Upper lobe of right lung (tissue), 1 donor: Measurements from ENCODE around the gene LILRA2. TPM values are rescaled to one million over a fixed set of nuclear protein-coding genes. Genes with fewer than 3 reads are reported as not detected.

Source experiments
- ATAC-seq: fragments of 200-7000 bp; cut with Tn5 transposase; one replicate; pipeline ENCODE4 v1.9.1; 2020; ENCODE audit warnings: mild to moderate bottlenecking, moderate library complexity
- DNase-seq: peaks from one replicate; pipeline ENCODE4 v3.0.0-alpha.2; 2020
- H3K27ac ChIP-seq: fragments of 200-600 bp; one replicate; pipeline ENCODE4 v1.8.0; 2022
- H3K27me3 ChIP-seq: fragments of 200-600 bp; one replicate; pipeline ENCODE4 v1.8.0; 2022; ENCODE audit warnings: mild to moderate bottlenecking
- H3K36me3 ChIP-seq: fragments of 200-600 bp; one replicate; pipeline ENCODE4 v1.8.0; 2022
- H3K4me1 ChIP-seq: fragments of 200-600 bp; one replicate; pipeline ENCODE4 v1.8.0; 2022
- H3K4me3 ChIP-seq: fragments of 200-600 bp; one replicate; pipeline ENCODE4 v1.8.0; 2022; ENCODE audit warnings: mild to moderate bottlenecking
- H3K9me3 ChIP-seq: fragments of 200-600 bp; one replicate; pipeline ENCODE4 v1.8.0; 2022
- intact Hi-C: fragments of 100-400 bp; cut with DNase I; formaldehyde crosslinking; loops from one replicate; pipeline ENCODE4 v1.11.0; 2022
- long read RNA-seq: library from polyadenylated mRNA; unstranded; transcript quantifications from one replicate; pipeline ENCODE4 v2.0.0, GENCODE V29; 2021
- total RNA-seq: library from RNA; stranded (reverse); fragmentation: NEBNext Ultra II Directional; extraction: Animal tissue kit (Norgen Biotek cat#: 25700); gene quantifications from one replicate; pipeline ENCODE4 v1.2.1, GENCODE V29; 2021
- TF ChIP-seq, protein P1 (sequence below): fragments of 200-600 bp; IDR thresholded peaks from one replicate; pipeline ENCODE4 v1.8.0; 2022; ENCODE audit warnings: antibody characterized with exemption
- donor health status: DM: no; HTN: yes; CAD: no; lungs with severe emphysema.

Gene LILRA2
- total RNA-seq, result 15.4 TPM
- long read RNA-seq, full-length matches to known transcripts, result 15 of 26 reads
- long read RNA-seq, partial matches to known transcripts, result 4 of 26 reads
- long read RNA-seq, other reads (novel, unspliced or antisense), result 7 of 26 reads

DNA sequence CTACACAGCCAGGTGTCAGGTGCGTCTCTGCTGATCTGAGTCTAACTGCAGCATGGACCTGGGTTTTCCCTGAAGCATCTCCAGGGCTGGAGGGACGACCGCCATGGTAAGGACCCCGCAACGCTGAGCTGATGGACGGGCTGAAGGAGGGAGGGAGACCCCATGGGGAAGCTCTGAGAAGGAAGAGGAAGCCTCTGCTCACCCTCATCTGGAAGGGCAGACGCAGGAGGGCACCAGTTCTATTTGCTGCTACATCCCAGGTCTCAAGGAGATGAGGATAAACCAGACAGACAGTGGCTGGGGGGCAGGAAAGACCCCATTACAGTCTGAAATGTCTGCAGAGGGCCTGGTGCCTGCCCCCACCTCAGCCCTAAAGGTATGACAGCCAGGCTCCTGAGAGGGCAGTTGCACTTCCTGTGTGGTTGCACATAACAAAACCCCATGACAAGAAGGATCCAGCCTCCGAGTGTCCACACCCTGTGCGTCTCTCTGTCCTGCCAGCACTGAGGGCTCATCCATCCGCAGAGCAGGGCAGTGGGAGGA is at the start of gene LILRA2:
Gene LILRA2 (plus strand): TSS at position 461 of the 543 bp plus-strand sequence. CDS start 89 bp downstream, outside the sequence.
- DNase-seq, result peak; percentile 66
- Histone ChIP-seq H3K36me3 (no peaks in the 10 kb centered on the region), H3K27ac (peak within 1 kb of the TSS; percentile 36), H3K27me3 (peaks cover 7% of the 10 kb centered on the region), H3K4me3 (peak within 1 kb of the TSS; percentile 25), H3K4me1 (no peaks in the 10 kb centered on the region), H3K9me3 (no peaks in the 10 kb centered on the region)
- peak; percentile 77 for ATAC-seq
- intact Hi-C loops, result no loop called here
- TF ChIP-seq, protein P1, sequence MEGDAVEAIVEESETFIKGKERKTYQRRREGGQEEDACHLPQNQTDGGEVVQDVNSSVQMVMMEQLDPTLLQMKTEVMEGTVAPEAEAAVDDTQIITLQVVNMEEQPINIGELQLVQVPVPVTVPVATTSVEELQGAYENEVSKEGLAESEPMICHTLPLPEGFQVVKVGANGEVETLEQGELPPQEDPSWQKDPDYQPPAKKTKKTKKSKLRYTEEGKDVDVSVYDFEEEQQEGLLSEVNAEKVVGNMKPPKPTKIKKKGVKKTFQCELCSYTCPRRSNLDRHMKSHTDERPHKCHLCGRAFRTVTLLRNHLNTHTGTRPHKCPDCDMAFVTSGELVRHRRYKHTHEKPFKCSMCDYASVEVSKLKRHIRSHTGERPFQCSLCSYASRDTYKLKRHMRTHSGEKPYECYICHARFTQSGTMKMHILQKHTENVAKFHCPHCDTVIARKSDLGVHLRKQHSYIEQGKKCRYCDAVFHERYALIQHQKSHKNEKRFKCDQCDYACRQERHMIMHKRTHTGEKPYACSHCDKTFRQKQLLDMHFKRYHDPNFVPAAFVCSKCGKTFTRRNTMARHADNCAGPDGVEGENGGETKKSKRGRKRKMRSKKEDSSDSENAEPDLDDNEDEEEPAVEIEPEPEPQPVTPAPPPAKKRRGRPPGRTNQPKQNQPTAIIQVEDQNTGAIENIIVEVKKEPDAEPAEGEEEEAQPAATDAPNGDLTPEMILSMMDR, result no peak

- ATAC-seq (no peak), DNase-seq (no peak)
- Histone ChIP-seq H3K4me1 (no peaks in the 10 kb centered on the region), H3K27ac (no peak overlapping the region), H3K36me3 (no peaks in the 10 kb centered on the region), H3K9me3 (no peaks in the 10 kb centered on the region), H3K4me3 (no peak overlapping the region), H3K27me3 (peaks cover 7% of the 10 kb centered on the region)
- intact Hi-C loops, result no loop called here
- TF ChIP-seq, protein P1, result no peak
Measured at GRCh38 chr19:54525636-54526035, 48.0 kb upstream of the LILRA2 start.

DNA sequence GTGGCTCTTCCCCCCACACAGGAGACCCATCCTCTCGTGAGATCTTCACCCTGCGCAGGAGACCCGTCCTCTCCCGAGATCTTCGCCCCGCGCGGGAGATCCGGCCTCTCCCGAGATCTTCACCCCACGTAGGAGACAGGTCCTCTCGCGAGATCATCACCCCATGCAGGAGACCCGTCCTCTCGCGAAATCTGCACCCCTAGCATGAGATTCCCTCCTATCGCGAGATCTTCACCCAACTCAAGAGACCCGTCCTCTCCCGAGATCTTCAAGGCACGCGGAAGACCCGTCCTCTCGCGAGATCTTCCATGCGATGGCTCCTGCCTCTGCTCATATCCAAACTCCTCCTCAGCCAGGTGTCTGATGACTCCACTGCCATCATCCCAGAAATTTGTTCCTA is 46.6 kb upstream of the LILRA2 start:
- TF ChIP-seq, protein P1, result no peak
- Histone ChIP-seq H3K4me3 (no peak overlapping the region), H3K4me1 (no peaks in the 10 kb centered on the region), H3K27me3 (peaks cover 8% of the 10 kb centered on the region), H3K27ac (no peak overlapping the region), H3K36me3 (no peaks in the 10 kb centered on the region), H3K9me3 (no peaks in the 10 kb centered on the region)
- DNase-seq, result no peak
- ATAC-seq, result no peak
- intact Hi-C loops, result no loop called here

DNA sequence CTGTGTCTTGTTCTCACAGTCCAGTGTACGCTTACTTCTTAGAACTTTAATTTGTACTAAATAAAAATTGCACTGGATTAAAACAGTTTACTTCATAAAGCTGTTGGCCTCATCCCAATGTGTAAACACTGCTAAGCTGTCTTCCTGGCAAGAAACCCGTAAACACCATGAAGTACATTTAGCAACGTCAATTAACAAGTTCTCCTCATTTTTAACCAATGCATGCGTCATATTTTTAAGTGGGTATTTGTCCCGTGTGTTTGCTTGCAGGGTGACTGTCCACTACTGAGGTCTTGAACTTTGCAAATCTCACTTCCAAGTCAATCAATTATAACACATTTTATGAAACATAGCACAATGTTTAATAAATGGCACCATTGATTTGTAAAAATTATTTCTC is 42.7 kb upstream of the LILRA2 start:
- Histone ChIP-seq H3K27ac (no peak overlapping the region), H3K4me3 (no peak overlapping the region), H3K9me3 (no peaks in the 10 kb centered on the region), H3K27me3 (peaks cover 35% of the 10 kb centered on the region), H3K4me1 (no peaks in the 10 kb centered on the region), H3K36me3 (no peaks in the 10 kb centered on the region)
- DNase-seq (no peak), ATAC-seq (no peak)
- TF ChIP-seq, protein P1, result no peak
- intact Hi-C loops, result no loop called here

- TF ChIP-seq, protein P1, result no peak
- H3K27ac ChIP-seq, result no peak overlapping the region
Measured at GRCh38 chr19:54532528-54532927, 41.1 kb upstream of the LILRA2 start.

More at GRCh38 chr19:54532528-54532927, 41.1 kb upstream of the LILRA2 start:
- Histone ChIP-seq H3K4me1 (no peaks in the 10 kb centered on the region), H3K9me3 (no peaks in the 10 kb centered on the region), H3K4me3 (no peak overlapping the region), H3K27me3 (peaks cover 38% of the 10 kb centered on the region), H3K36me3 (no peaks in the 10 kb centered on the region)
- intact Hi-C loops, result no loop called here
- DNase-seq (no peak), ATAC-seq (peak; percentile 49)
